22Rv1 (cell line): ENCODE results near the gene SIRT7.
A peak's percentile ranks its signal among the peaks of the same experiment; 100 is the strongest.

Experiments
- CTCF ChIP-seq: fragments of 450-650 bp; IDR thresholded peaks from 2 replicates; pipeline ENCODE4 v1.5.1; 2017; ENCODE audit warnings: mild to moderate bottlenecking
- ZFX ChIP-seq: fragments of 450-650 bp; IDR thresholded peaks from 2 replicates; pipeline ENCODE4 v1.6.1; 2017; ENCODE audit warnings: antibody characterized with exemption, borderline replicate concordance

- TF ChIP-seq CTCF: 0 out of 2 replicates have a peak, but pooled peaks have one; percentile 3
- TF ChIP-seq ZFX: no peak
Measured at GRCh38 chr17:81961521-81962498, 43.8 kb upstream of the SIRT7 start.
